LNCaP clone FGC (cell line): ENCODE data around the gene PDZD4.

Experiments
- DNase-seq: peaks from one replicate; pipeline ENCODE4 v3.0.0-alpha.2; 2011; ENCODE audit warnings: low read depth
- H3K4me3 ChIP-seq: 2 replicates; pipeline ENCODE4 v1.5.1; 2011; ENCODE audit warnings: mild to moderate bottlenecking, low read depth, low read length, control low read depth
- CTCF ChIP-seq: IDR thresholded peaks from 2 replicates; pipeline ENCODE4 v1.5.1; 2012; ENCODE audit warnings: mild to moderate bottlenecking; ENCODE audit not compliant: control insufficient read depth, insufficient read depth; ENCODE audit errors: extremely low read depth

PDZD4 gene

GRCh38 chrX:153806999-153807575 is 23.3 kb downstream of the PDZD4 start:
- DNase-seq = no peak
- TF ChIP-seq CTCF = no peak
- H3K4me3 ChIP-seq = no peak overlapping the region

GRCh38 chrX:153805436-153805835 is 24.9 kb downstream of the PDZD4 start:
- TF ChIP-seq CTCF = no peak
- H3K4me3 ChIP-seq = no peak overlapping the region
- no peak for DNase-seq

GRCh38 chrX:153804621-153805020 is 25.7 kb downstream of the PDZD4 start:
- TF ChIP-seq CTCF = no peak
- DNase-seq = no peak
- H3K4me3 ChIP-seq = no peak overlapping the region

GRCh38 chrX:153804100-153804595 is 26.2 kb downstream of the PDZD4 start:
- no peak overlapping the region for H3K4me3 ChIP-seq
- no peak for DNase-seq
- no peak for TF ChIP-seq CTCF

- H3K4me3 ChIP-seq = no peak overlapping the region
- no peak for DNase-seq
- no peak for TF ChIP-seq CTCF
These were observed 26.9 kb downstream of the PDZD4 start for GRCh38 chrX:153803211-153804099.

- no peak for DNase-seq
- H3K4me3 ChIP-seq = no peak overlapping the region
- no peak for TF ChIP-seq CTCF
These were observed 27.8 kb downstream of the PDZD4 start for GRCh38 chrX:153802513-153803045.
